Activated B cell treated with CpG ODN at 0.5 μM for 24 hours (primary cell): ENCODE data around the gene PRRG1. TPM values are rescaled to one million over a fixed set of nuclear protein-coding genes. Genes with fewer than 3 reads are reported as not detected.

Experiments used
- ATAC-seq: fragments of 200-7000 bp; cut with Tn5 transposase; one replicate; pipeline ENCODE4 v1.10.0; 2021; ENCODE audit warnings: low read depth, mild to moderate bottlenecking, moderate library complexity
- CTCF ChIA-PET: fragments of 350-600 bp; sonication (Branson Sonifier 250); formaldehyde crosslinking; loops from one replicate; lab custom pipeline; 2021; ENCODE audit warnings: antibody characterized with exemption; lab: Charles Lee
- POLR2A ChIA-PET: fragments of 350-600 bp; sonication (Branson Sonifier 250); formaldehyde crosslinking; loops from one replicate; lab custom pipeline; 2021; ENCODE audit warnings: antibody characterized with exemption; lab: Charles Lee
- DNase-seq: peaks from one replicate; pipeline ENCODE4 v3.0.0; 2022
- H3K27ac Mint-ChIP-seq: one replicate; pipeline ENCODE4 v1.8.0; 2020; ENCODE audit warnings: mixed read lengths
- H3K27me3 Mint-ChIP-seq: one replicate; pipeline ENCODE4 v1.8.0; 2021; ENCODE audit warnings: mixed read lengths
- H3K36me3 Mint-ChIP-seq: one replicate; pipeline ENCODE4 v1.8.0; 2021; ENCODE audit warnings: low read depth, mixed read lengths
- H3K4me1 Mint-ChIP-seq: one replicate; pipeline ENCODE4 v1.8.0; 2021; ENCODE audit warnings: mixed read lengths
- H3K4me3 Mint-ChIP-seq: one replicate; pipeline ENCODE4 v1.8.0; 2020; ENCODE audit warnings: mild to moderate bottlenecking, mixed read lengths
- H3K9me3 Mint-ChIP-seq: one replicate; pipeline ENCODE4 v1.8.0; 2020; ENCODE audit warnings: mixed read lengths
- intact Hi-C: fragments of 100-400 bp; cut with micrococcal nuclease; formaldehyde crosslinking; loops from one replicate; pipeline ENCODE4 v1.15.1; 2024
- total RNA-seq: library from RNA; stranded (reverse); gene quantifications from 2 replicates; pipeline ENCODE4 v1.2.3, GENCODE V29; 2022
- TF ChIP-seq, protein P1 (sequence below): fragments of 200-600 bp; IDR thresholded peaks from one replicate; pipeline ENCODE4 v1.8.0; 2022; ENCODE audit warnings: antibody characterized with exemption, mild to moderate bottlenecking

The PRRG1 gene
- total RNA-seq, 1 donor from 2014 or later = not detected

- Mint-ChIP-seq H3K4me3 (no peak overlapping the region), H3K9me3 (no peaks in the 10 kb centered on the region), H3K4me1 (no peaks in the 10 kb centered on the region), H3K36me3 (no peaks in the 10 kb centered on the region), H3K27ac (no peak overlapping the region), H3K27me3 (no peaks in the 10 kb centered on the region)
- TF ChIP-seq, protein P1, sequence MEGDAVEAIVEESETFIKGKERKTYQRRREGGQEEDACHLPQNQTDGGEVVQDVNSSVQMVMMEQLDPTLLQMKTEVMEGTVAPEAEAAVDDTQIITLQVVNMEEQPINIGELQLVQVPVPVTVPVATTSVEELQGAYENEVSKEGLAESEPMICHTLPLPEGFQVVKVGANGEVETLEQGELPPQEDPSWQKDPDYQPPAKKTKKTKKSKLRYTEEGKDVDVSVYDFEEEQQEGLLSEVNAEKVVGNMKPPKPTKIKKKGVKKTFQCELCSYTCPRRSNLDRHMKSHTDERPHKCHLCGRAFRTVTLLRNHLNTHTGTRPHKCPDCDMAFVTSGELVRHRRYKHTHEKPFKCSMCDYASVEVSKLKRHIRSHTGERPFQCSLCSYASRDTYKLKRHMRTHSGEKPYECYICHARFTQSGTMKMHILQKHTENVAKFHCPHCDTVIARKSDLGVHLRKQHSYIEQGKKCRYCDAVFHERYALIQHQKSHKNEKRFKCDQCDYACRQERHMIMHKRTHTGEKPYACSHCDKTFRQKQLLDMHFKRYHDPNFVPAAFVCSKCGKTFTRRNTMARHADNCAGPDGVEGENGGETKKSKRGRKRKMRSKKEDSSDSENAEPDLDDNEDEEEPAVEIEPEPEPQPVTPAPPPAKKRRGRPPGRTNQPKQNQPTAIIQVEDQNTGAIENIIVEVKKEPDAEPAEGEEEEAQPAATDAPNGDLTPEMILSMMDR = no peak
- ChIA-PET CTCF (no interaction called here), POLR2A (no interaction called here)
- DNase-seq (no peak), ATAC-seq (no peak)
- intact Hi-C loops = no loop called here
These were observed 8.3 kb downstream of the PRRG1 start for GRCh38 chrX:37357436-37357835.

- CTCF ChIA-PET = no interaction called here
- intact Hi-C loops = no loop called here
- H3K27ac Mint-ChIP-seq = no peak overlapping the region
- ATAC-seq (no peak), DNase-seq (no peak)
- no peaks in the 10 kb centered on the region for H3K4me1 Mint-ChIP-seq
- no peaks in the 10 kb centered on the region for H3K27me3 Mint-ChIP-seq
- no peaks in the 10 kb centered on the region for H3K9me3 Mint-ChIP-seq
- H3K36me3 Mint-ChIP-seq = no peaks in the 10 kb centered on the region
- H3K4me3 Mint-ChIP-seq = no peak overlapping the region
- TF ChIP-seq, protein P1 = no peak
- POLR2A ChIA-PET = no interaction called here
These were observed 12.4 kb downstream of the PRRG1 start for GRCh38 chrX:37361596-37361995.

- no peaks in the 10 kb centered on the region for H3K4me1 Mint-ChIP-seq
- no peak overlapping the region for H3K27ac Mint-ChIP-seq
- no peak for ATAC-seq
- ChIA-PET CTCF (no interaction called here), POLR2A (no interaction called here)
- H3K9me3 Mint-ChIP-seq = no peaks in the 10 kb centered on the region
- H3K36me3 Mint-ChIP-seq = no peaks in the 10 kb centered on the region
- H3K27me3 Mint-ChIP-seq = no peaks in the 10 kb centered on the region
- no peak for DNase-seq
- no peak overlapping the region for H3K4me3 Mint-ChIP-seq
- TF ChIP-seq, protein P1 = no peak
- intact Hi-C loops = no loop called here
These were observed 15.5 kb downstream of the PRRG1 start for GRCh38 chrX:37364666-37365065.

GRCh38 chrX:37367946-37368345 is 18.8 kb downstream of the PRRG1 start:
- H3K4me3 Mint-ChIP-seq = no peak overlapping the region
- CTCF ChIA-PET = no interaction called here
- H3K27me3 Mint-ChIP-seq = no peaks in the 10 kb centered on the region
- ATAC-seq (no peak), DNase-seq (no peak)
- no peaks in the 10 kb centered on the region for H3K36me3 Mint-ChIP-seq
- no peaks in the 10 kb centered on the region for H3K4me1 Mint-ChIP-seq
- TF ChIP-seq, protein P1 = no peak
- POLR2A ChIA-PET = no interaction called here
- H3K9me3 Mint-ChIP-seq = no peaks in the 10 kb centered on the region
- no peak overlapping the region for H3K27ac Mint-ChIP-seq
- intact Hi-C loops = no loop called here

GRCh38 chrX:37370499-37371141 is 21.5 kb downstream of the PRRG1 start:
- ATAC-seq = no peak

More at GRCh38 chrX:37370499-37371141, 21.5 kb downstream of the PRRG1 start:
- no peaks in the 10 kb centered on the region for H3K27me3 Mint-ChIP-seq
- intact Hi-C loops = no loop called here
- ChIA-PET POLR2A (no interaction called here), CTCF (no interaction called here)
- H3K9me3 Mint-ChIP-seq = no peaks in the 10 kb centered on the region
- H3K27ac Mint-ChIP-seq = no peak overlapping the region
- H3K4me3 Mint-ChIP-seq = no peak overlapping the region
- H3K4me1 Mint-ChIP-seq = no peaks in the 10 kb centered on the region
- no peak for DNase-seq
- TF ChIP-seq, protein P1 = no peak
- no peaks in the 10 kb centered on the region for H3K36me3 Mint-ChIP-seq
